ENCODE measurements around the gene POU6F2.

GRCh38 chr7:39432807-39433416, 455.2 kb downstream of the POU6F2 start:
- TF ChIP-seq, protein P1, sequence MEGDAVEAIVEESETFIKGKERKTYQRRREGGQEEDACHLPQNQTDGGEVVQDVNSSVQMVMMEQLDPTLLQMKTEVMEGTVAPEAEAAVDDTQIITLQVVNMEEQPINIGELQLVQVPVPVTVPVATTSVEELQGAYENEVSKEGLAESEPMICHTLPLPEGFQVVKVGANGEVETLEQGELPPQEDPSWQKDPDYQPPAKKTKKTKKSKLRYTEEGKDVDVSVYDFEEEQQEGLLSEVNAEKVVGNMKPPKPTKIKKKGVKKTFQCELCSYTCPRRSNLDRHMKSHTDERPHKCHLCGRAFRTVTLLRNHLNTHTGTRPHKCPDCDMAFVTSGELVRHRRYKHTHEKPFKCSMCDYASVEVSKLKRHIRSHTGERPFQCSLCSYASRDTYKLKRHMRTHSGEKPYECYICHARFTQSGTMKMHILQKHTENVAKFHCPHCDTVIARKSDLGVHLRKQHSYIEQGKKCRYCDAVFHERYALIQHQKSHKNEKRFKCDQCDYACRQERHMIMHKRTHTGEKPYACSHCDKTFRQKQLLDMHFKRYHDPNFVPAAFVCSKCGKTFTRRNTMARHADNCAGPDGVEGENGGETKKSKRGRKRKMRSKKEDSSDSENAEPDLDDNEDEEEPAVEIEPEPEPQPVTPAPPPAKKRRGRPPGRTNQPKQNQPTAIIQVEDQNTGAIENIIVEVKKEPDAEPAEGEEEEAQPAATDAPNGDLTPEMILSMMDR (IDR thresholded peaks at IDR 0.05): no peak
- no peak for TF ChIP-seq EZH2 (IDR thresholded peaks at IDR 0.05; ENCODE audit: borderline replicate concordance, insufficient read depth, low read depth, low read length, poor library complexity, severe bottlenecking)
